K562 (cell line): ENCODE measurements around the gene CREB3L1.

Source experiments
- BACH1 ChIP-seq: fragments of 200-800 bp; sonication (Bioruptor generic); IDR thresholded peaks from 2 replicates; pipeline ENCODE4 v1.6.1; 2016; ENCODE audit warnings: missing genetic modification characterization, missing compliant biosample characterization
- EP300 ChIP-seq: IDR thresholded peaks from 2 replicates; pipeline ENCODE4 v1.6.1; 2012; ENCODE audit warnings: low read length, improper control_type of control experiment
- NCOA2 ChIP-seq, 2 experiments: fragments of 450-650 bp; IDR thresholded peaks; 2 replicates each; pipeline ENCODE4 v1.6.1; 2018; ENCODE audit warnings: mild to moderate bottlenecking in 2 of 2, moderate library complexity in 1 of 2; ENCODE audit not compliant: partially characterized antibody in 2 of 2
- RFX1 ChIP-seq: fragments of 450-650 bp; IDR thresholded peaks from 2 replicates; pipeline ENCODE4 v1.6.1; 2016; ENCODE audit warnings: mild to moderate bottlenecking, moderate library complexity
- TCFL5 ChIP-seq: fragments of 250-450 bp; sonication (Bioruptor Pico); conservative IDR thresholded peaks from 2 replicates; pipeline ENCODE4 v1.6.1; 2021; ENCODE audit warnings: mild to moderate bottlenecking, moderate library complexity, matching md5 sums
- TEAD2 ChIP-seq: fragments of 450-650 bp; IDR thresholded peaks from 2 replicates; pipeline ENCODE4 v1.6.1; 2016; ENCODE audit warnings: missing genetic modification characterization, control low read depth, missing compliant biosample characterization
- ZNF24 ChIP-seq: fragments of 450-650 bp; IDR thresholded peaks from 2 replicates; pipeline ENCODE4 v1.6.1; 2016
- ZNF324 ChIP-seq: fragments of 250-450 bp; sonication (Bioruptor Pico); IDR thresholded peaks from 2 replicates; pipeline ENCODE4 v1.4.0; 2020; ENCODE audit warnings: mild to moderate bottlenecking
- TF ChIP-seq, protein P1 (sequence below): sonication (generic); formaldehyde crosslinking; IDR thresholded peaks from 2 replicates; pipeline ENCODE4 v1.8.1; 2023; ENCODE audit warnings: mild to moderate bottlenecking, missing genetic modification reagents
- TF ChIP-seq, protein P2 (sequence below): sonication (generic); formaldehyde crosslinking; IDR thresholded peaks from 2 replicates; pipeline ENCODE4 v1.8.1; 2022; ENCODE audit warnings: missing genetic modification reagents
- TF ChIP-seq, protein P3 (sequence below): fragments of 450-650 bp; IDR thresholded peaks from 2 replicates; pipeline ENCODE4 v1.6.1; 2016; ENCODE audit warnings: borderline replicate concordance

DNA sequence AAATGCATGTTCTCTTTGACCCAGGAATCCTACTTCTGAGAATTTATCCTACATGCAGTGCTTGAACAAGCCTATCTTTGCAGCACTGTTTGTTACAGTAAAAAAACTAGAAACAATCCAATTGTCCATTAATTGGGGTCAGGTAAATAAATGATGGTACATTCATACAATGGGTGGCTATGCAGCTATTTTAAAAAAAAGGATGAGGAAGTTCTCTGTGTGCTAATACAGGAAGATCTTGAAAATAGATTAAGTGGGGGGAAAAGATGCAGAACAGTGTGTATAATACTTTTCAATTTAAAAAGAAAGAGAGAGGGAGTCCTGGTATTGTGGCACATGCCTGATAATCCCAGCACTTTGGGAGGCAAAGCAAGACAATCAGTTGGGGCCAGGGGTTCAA is 9.5 kb upstream of the CREB3L1 start:
- TF ChIP-seq ZNF324 (CRISPR knock-in tag) (no peak), ZNF24 (no peak), TCFL5 (CRISPR knock-in tag) (no peak), RFX1 (no peak), TEAD2 (tag) (no peak), BACH1 (tag) (no peak), NCOA2 (IDR thresholded peaks at IDR 0.05; ENCODE audit: partially characterized antibody in 2 of 2) (no peak), EP300 (no peak)
- TF ChIP-seq, protein P1, sequence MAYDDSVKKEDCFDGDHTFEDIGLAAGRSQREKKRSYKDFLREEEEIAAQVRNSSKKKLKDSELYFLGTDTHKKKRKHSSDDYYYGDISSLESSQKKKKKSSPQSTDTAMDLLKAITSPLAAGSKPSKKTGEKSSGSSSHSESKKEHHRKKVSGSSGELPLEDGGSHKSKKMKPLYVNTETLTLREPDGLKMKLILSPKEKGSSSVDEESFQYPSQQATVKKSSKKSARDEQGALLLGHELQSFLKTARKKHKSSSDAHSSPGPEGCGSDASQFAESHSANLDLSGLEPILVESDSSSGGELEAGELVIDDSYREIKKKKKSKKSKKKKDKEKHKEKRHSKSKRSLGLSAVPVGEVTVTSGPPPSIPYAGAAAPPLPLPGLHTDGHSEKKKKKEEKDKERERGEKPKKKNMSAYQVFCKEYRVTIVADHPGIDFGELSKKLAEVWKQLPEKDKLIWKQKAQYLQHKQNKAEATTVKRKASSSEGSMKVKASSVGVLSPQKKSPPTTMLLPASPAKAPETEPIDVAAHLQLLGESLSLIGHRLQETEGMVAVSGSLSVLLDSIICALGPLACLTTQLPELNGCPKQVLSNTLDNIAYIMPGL = no peak
- TF ChIP-seq, protein P2, sequence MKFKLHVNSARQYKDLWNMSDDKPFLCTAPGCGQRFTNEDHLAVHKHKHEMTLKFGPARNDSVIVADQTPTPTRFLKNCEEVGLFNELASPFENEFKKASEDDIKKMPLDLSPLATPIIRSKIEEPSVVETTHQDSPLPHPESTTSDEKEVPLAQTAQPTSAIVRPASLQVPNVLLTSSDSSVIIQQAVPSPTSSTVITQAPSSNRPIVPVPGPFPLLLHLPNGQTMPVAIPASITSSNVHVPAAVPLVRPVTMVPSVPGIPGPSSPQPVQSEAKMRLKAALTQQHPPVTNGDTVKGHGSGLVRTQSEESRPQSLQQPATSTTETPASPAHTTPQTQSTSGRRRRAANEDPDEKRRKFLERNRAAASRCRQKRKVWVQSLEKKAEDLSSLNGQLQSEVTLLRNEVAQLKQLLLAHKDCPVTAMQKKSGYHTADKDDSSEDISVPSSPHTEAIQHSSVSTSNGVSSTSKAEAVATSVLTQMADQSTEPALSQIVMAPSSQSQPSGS = no peak
- TF ChIP-seq, protein P3, sequence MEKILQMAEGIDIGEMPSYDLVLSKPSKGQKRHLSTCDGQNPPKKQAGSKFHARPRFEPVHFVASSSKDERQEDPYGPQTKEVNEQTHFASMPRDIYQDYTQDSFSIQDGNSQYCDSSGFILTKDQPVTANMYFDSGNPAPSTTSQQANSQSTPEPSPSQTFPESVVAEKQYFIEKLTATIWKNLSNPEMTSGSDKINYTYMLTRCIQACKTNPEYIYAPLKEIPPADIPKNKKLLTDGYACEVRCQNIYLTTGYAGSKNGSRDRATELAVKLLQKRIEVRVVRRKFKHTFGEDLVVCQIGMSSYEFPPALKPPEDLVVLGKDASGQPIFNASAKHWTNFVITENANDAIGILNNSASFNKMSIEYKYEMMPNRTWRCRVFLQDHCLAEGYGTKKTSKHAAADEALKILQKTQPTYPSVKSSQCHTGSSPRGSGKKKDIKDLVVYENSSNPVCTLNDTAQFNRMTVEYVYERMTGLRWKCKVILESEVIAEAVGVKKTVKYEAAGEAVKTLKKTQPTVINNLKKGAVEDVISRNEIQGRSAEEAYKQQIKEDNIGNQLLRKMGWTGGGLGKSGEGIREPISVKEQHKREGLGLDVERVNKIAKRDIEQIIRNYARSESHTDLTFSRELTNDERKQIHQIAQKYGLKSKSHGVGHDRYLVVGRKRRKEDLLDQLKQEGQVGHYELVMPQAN = no peak
